ENCODE results near the gene SPATA21. TPM values are rescaled to one million over a fixed set of nuclear protein-coding genes. Genes with fewer than 3 reads are reported as not detected.

The SPATA21 gene
- total and polyA plus RNA-seq, 12 donors, result 0.13 to 3.1 (median 0.16) TPM; not detected in 8

- 67 to 78% (median 72%) methylated on average over 3 of the region's 3 CpGs for WGBS, 4 donors
- Histone ChIP-seq H3K27ac (no peak overlapping the region), H3K4me3 (no peak overlapping the region), H3K9me3 (replicated peaks in 1 of 3) (no peaks in the 10 kb centered on the region), H3K36me3 (replicated peaks in 1 of 2) (no peaks in the 10 kb centered on the region), H3K4me1 (replicated peaks in 1 of 2) (peaks cover 0 to 4% of the 10 kb centered on the region in 2 donors), H3K27me3 (no peaks in the 10 kb centered on the region)
- intact Hi-C loops (cut with DNase I), result loop anchor here (10.0 kb wide), 3 partner anchors 62 to 272 kb away; no protein-coding TSS in a partner anchor
- no peak for DNase-seq
- no peak for TF ChIP-seq CTCF (IDR thresholded peaks at IDR 0.05)
- no peak for TF ChIP-seq POLR2A (IDR thresholded peaks at IDR 0.05)
These were observed 80.4 kb downstream of the SPATA21 start for GRCh38 chr1:16356867-16357266.

- Histone ChIP-seq H3K36me3 (replicated peaks in 1 of 2) (no peaks in the 10 kb centered on the region), H3K4me3 (no peak overlapping the region), H3K9me3 (replicated peaks in 1 of 3) (no peaks in the 10 kb centered on the region), H3K4me1 (replicated peaks in 1 of 2) (peaks cover 0 to 22% of the 10 kb centered on the region in 2 donors), H3K27ac (no peak overlapping the region), H3K27me3 (no peaks in the 10 kb centered on the region)
- 82 to 94% (median 91%) methylated on average over 2 of the region's 2 CpGs for WGBS, 4 donors
- intact Hi-C loops (cut with DNase I), result loop anchor here (10.0 kb wide), 3 partner anchors 60 to 270 kb away; no protein-coding TSS in a partner anchor
- TF ChIP-seq POLR2A (IDR thresholded peaks at IDR 0.05), result no peak
- TF ChIP-seq CTCF (IDR thresholded peaks at IDR 0.05), result no peak
- DNase-seq, result no peak
These were observed 82.6 kb downstream of the SPATA21 start for GRCh38 chr1:16354619-16355018.

- Histone ChIP-seq H3K36me3 (replicated peaks in 1 of 2) (no peaks in the 10 kb centered on the region), H3K4me3 (peak overlapping the region in 2 of 4 donors; percentile 96 to 99), H3K4me1 (replicated peaks in 1 of 2) (peaks cover 0 to 36% of the 10 kb centered on the region in 2 donors), H3K9me3 (replicated peaks in 1 of 3) (no peaks in the 10 kb centered on the region), H3K27ac (peak overlapping the region in 4 of 5 donors; percentile 90 to 98 (median 95)), H3K27me3 (no peaks in the 10 kb centered on the region)
- 54 to 64% (median 56%) methylated on average over 11 of the region's 11 CpGs for WGBS, 4 donors
- intact Hi-C loops (cut with DNase I), result loop anchor here (10.0 kb wide), 3 partner anchors 58 to 268 kb away; no protein-coding TSS in a partner anchor
- peak in 1 of 7 donors; percentile 61 for DNase-seq
- TF ChIP-seq POLR2A (IDR thresholded peaks at IDR 0.05) (no peak), CTCF (IDR thresholded peaks at IDR 0.05) (no peak)
These were observed 84.2 kb downstream of the SPATA21 start for GRCh38 chr1:16352842-16353535.

GRCh38 chr1:16351994-16352841, 85.0 kb downstream of the SPATA21 start, which contains the start of gene FBXO42:
FBXO42 (minus strand) TSS chr1:16352480; CDS start chr1:16315418, 37,062 bp downstream.
- H3K36me3 ChIP-seq (replicated peaks in 1 of 2), result no peaks in the 10 kb centered on the region
- H3K9me3 ChIP-seq (replicated peaks in 1 of 3), result no peaks in the 10 kb centered on the region
- peaks cover 0 to 36% of the 10 kb centered on the region in 2 donors for H3K4me1 ChIP-seq (replicated peaks in 1 of 2)
- peak within 1 kb of the TSS; percentile 55 to 98 (median 93) for H3K27ac ChIP-seq
- peak within 1 kb of the TSS; percentile 43 to 99 (median 78) for H3K4me3 ChIP-seq
- no peaks in the 10 kb centered on the region for H3K27me3 ChIP-seq
- DNase-seq, result peak; percentile 87 to 94 (median 90)
- TF ChIP-seq CTCF (IDR thresholded peaks at IDR 0.05) (peak in 4 of 6 experiments; percentile 32 to 59 (median 44)), POLR2A (IDR thresholded peaks at IDR 0.05) (peak; percentile 79 to 96)
- 0% methylated on average over 5 to 81 of the region's 81 CpGs for WGBS, 4 donors
- intact Hi-C loops (cut with DNase I), result loop anchor here (10.0 kb wide), 3 partner anchors 57 to 267 kb away; no protein-coding TSS in a partner anchor
